GM21619 (cell line): ENCODE results near the gene ECM2.

Experiments
- ATAC-seq: cut with Tn5 transposase; IDR thresholded peaks from one replicate; pipeline ENCODE4 v1.9.1; 2021; ENCODE audit not compliant: unreplicated experiment

The ECM2 gene

DNA sequence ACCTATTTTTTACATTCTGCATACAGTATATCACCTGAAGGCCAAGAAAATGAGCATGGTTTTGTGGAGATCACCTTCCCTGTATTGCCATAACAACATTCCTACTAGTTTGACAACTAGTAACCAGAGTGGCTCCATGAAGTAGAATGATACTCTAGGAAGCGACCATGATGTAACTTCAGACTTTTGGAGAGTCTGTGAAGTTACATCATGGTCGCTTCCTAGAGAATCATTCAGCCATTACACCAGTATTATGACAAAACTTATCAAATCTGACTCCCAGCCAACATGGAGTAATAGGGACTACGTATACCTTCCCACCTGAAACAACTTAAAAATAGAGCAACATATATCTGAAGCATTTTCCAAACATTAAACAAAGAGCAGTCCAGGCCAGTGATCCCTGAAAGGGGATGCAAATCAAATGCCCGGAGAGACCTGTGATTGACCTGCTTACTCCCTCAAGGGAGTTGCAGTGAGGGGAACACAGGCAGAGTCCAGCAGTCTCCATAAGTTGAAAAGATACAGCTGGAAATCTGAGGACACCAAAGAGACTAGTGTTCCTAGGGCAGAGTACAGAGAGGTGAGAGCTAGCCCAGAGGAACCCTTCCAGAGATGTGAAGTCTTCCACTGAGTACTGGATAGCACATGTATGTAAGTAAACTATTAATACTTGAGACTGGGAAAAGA lies 7.8 kb downstream of the ECM2 start:
- ATAC-seq, result no peak

DNA sequence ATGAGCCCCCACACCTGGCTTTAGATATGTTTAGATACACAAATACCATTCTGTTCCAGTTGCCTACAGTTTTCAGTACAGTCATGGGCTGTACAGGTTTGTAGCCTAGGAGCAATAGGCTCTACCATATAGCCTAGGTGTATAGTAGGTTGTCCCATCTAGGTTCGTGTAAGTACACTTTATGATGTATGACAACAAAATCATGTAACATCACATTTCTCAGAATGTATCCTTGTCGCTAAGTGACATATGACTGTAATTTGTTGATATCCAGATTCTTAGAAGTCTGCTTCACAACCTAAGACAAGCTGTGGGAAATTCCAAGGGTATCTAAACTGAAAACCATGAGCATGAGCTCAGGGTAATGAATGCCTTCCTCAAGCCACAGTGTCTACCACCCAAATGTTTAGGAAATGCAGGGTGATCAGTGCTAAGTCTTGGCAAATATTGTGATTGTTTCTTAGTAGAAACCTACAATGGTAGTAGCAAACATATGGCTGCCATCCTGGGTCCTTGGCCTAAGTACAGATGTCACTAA lies 8.4 kb downstream of the ECM2 start:
- ATAC-seq, result no peak

DNA sequence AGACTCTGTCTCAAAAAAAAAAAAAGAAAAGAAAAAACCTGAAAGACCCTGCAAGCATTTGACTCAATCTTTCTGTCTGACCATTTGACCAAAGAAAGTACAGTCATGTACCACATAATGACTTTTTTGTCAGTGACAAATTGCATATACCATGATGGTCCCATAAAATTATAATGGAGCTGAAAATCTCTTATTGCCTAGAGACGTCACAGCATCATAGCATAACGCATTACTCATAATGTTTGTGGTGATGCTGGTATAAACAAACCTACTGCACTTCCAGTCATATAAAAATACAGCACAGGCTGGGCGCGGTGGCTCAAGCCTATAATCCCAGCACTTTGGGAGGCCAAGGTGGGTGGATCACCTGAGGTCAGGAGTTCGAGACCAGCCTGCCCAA lies 10.5 kb downstream of the ECM2 start:
- no peak for ATAC-seq

DNA sequence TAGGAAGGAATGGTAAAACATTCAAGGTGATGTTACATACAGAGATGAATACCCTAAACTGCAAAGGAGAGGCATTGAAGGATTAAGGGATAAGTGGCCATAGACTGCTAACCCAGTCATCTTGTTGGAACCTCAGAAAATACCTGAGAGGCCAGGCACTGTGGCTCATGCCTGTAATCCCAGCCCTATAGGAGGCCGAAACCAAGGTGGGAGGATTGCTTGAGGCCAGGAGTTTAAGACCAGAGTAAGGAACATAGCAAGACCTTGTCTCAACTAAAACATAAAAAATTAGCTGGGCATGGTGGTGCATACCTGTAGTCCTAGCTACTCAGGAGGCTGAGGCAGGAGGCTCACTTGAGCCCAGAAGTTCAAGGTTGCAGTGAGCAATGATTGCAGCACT lies 10.9 kb downstream of the ECM2 start:
- no peak for ATAC-seq

DNA sequence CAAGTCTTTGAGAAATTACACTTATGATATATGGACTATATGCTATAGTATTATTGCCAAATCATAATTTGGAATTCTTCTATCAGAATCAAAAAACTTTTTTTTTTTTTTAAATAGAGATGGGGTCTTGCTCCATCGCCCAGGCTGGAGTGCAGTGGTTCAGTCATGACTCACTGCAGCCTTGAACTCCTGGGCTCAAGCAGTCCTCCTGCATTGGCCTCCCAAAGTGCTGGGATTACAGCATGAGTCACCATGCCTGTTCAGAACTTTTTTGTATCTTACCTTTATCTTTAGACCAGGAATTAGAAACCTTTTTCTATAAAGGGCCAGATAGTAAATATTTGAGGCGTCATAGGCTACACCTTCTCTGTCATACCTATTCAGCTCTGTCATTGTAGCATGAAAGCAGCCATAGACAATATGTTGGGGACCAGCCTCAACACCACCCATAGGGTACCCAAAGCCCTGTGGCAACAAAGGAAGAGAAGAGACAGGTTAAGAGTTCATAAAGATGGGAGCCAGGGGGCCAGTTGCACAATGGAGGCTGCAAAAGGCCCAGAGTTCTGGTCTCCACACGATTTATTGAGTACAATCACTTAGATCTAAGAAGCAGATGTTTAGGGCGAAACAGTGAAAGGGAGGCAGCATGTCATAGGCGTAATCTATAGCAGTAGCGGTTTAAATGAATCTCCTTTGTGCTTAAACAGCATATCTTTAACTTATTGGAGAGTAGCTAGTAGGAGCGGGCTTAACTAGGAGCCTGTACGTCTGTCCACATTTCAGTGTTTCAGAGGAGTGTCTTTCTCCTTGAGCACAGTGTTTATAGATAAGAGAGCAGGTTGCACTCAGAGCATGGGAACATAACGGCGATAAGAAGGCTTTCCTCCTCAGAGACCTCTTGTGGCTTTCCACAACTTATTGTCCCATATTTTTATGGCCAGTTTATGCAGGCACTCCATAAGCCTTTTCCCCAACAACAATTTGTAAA lies 12.5 kb downstream of the ECM2 start:
- ATAC-seq, result no peak

DNA sequence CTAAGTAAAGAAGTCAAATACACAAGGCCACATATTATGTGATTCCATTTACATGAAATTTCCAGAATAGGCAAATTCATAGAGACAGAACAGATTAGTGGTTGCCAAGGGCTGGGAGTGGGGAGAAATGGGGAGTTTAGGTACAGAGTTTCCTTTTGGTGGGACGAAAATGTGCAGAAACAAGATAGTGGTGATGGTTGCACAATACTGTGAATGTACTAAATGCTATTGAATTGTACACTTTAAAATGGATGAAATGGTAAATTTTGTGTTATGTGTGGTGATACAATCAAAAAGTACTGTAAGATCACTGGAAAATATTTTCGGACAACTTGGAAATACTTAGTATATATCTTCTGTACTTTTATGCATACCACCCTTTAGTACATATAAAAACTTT lies 15.0 kb downstream of the ECM2 start:
- no peak for ATAC-seq

DNA sequence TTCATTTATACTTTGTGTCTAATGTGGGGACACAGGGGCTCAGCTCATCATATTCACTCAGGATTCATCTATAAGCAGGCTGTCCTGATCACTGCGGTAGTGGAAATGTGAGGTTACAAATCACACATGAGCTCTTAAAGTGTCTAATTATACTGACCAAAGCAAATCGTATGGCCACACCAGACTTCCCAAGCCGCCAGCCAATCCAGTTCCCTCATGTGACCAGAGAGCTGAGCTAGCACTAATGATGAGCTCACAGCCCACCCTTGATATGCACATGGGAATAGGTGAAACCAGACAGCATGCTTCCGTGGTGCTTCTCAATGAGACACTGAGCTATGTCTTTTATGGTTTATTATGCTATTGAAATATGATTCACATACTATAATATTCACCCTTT lies 17.6 kb downstream of the ECM2 start:
- no peak for ATAC-seq

DNA sequence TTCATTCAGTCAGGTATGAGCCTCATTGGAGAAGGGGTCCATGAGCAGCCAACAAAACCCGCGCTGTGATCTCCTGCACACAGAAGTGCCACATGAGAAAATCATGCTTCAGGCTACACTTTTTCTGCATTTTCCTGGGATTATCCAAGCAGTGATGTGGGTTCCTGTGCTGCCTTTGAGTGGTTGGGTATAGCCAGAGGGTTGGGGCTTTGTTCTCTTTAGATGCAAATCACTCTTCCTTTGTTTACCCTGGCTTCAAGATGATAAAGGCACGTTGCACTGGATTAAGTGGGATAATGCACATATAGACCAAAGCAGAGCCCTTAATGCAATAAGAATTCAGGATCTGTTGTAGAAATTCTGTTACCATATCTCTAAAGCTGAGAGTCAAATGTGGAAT lies 18.7 kb downstream of the ECM2 start:
- ATAC-seq, result no peak

DNA sequence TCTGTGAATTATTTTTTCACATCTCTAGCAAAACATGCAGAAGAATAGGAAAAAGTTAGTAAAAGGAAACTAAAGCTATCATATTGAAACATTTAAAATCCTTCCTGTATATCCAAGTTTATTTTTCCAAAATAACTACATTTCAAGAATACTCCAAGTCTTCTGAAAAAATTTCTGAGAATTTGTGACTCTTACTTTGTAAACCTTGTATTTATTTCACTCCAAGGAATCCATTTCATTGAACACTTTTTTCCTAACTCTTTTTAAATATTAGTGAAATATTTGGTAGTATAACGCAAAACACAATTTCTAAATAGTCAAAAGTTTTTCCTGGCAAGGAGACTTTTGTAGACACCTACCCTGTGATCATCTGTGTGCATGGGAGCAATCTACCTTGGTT lies 19.3 kb downstream of the ECM2 start:
- no peak for ATAC-seq

DNA sequence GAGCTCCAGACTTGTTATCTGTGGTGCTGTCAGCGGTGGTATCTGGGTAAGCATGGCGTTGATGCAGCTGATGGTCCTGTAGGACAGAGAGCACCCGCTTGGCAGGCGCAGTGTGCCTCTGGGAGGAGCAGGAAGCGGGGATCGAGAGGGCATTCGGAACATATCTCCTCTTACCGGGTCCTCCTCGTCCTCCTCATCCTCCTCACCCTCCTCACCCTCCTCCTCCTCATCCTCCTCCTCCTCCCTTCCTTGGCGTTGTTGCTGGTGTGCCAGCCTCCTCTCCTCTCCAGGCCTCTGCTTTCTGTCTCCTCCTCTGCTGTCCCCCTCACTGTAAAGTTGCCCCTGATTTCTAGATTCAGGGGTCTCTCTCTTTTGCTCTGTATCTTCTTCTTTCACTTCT lies 21.2 kb downstream of the ECM2 start:
- no peak for ATAC-seq

DNA sequence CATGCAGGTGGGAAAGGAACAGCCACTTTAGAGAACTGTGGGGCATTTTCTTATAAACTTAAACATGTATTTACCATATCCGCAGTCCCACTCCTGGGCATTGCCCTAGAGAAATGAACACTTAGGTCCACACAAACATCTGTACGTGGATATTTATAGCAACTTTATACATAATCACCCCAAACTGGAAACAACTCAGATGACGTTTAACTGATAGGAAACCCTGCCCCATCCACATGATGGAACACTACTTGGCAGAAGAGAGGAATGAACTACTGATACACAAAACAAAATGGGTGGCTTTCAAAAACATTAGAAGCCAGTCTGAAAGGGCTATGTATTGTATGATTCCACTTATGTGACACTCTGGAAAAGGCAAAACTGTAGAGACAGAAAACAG lies 22.4 kb downstream of the ECM2 start:
- ATAC-seq, result no peak

DNA sequence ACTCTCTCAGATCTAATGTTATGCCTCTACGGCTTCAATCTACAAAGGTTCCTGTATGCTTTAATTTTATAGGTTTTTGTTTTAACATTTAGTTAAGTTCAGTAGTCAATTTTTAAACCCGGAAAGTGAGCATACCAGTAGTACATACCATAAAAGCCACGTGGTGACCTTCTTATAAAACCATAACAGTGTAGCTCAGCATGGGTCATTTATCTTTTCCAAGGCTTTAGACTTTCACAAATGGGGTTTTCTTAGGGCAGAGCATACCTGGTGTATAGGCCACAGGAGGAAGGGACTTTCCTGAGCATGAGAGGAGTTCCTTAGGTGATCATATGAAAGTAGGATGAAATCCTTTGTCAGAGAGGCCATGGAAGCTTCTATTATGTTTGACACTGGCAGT lies 23.2 kb downstream of the ECM2 start:
- ATAC-seq, result no peak

DNA sequence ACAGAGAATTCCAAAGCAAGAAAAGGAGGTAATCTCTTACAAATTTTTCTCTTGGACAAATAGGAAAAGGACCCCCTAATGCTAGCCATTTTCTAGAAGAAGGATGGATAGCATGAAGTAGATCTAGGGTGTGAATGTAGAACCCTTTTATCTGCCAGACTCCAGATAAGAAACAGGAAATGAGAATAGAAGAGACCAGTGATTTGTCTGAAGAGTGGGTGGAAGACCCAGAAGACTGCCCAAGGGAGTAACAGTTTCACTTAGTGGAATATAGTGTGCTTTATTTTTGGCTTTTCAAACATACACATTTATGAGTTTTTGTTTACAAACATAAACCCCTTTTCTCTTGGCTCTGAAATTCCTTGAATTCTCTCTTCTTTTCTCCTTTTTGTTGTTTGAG lies 25.0 kb downstream of the ECM2 start:
- no peak for ATAC-seq

DNA sequence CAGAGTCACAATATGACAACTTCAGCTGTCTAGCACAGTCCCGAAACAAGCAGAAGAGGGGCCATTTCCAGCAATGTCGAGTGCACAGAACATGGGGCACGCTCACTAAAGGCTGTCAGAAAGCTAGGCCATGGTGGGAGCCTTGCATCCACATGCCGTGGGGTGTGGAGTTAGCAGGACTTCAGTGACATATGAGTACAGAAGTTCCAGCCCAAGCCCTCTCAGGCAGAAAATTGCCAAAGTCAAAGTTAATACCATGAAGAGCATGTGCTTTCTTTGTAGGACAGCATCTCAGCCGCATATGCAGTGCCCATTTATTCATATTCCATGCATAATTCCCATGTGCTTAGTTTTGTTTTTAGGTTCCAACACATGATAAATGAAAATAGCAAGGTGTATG lies 26.7 kb downstream of the ECM2 start:
- ATAC-seq, result no peak

DNA sequence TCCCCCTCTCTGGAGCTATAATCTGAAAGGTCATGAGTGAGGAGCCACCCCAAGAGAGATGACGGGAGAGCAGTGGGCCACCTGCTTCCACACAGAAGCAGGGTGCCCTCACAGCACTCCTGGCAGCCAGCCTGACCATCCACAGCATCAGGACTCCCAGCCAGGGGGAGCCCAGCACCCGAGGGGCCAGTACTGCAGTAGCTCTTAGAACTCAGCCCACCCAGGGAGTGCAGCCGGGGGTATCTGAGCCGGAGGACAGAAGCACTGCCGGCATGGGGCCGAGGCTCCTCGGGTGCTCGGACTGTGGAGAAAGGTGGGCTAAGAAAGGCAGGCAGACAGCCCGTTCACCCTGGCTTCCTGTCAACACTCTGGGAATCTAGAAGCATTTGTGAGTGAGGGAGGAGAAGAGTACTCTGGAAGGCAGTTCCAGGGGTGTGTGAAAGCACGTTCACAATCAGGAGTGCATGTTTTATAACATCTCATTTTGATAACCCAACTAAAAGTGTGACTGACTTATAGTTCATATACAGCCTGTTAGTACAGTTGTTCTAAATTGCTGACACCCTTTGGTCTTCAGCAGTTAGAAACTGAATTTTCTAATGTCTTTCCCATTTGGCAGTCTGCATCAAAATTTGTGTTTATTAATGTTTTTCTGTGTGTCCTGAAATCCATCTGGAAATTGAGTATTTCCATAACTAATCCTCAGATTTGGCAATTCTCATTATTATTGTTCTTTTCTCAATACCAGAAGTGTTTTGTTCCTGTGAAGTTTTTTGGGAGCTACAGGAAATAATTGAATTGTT lies 27.6 kb downstream of the ECM2 start:
- ATAC-seq, result no peak

DNA sequence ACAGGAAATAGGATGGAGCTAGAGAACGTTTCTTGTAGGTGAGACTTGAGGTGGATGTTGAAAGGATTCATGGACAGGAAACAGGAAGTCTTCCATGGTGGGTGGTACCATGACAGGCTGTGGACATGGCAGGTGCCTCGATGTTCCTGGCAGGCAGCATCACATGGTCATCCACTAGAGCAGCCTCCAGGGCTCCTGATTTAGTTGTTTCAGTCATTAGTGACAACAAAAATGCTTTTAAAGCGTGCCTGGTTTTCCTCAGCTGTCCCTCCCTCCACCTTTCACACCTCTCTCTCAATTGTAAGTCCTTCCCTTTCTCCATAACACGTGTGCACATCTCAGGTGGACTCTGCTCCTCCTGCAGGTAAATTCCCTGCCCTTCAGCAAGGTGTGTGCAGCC lies 28.3 kb downstream of the ECM2 start:
- ATAC-seq, result no peak

DNA sequence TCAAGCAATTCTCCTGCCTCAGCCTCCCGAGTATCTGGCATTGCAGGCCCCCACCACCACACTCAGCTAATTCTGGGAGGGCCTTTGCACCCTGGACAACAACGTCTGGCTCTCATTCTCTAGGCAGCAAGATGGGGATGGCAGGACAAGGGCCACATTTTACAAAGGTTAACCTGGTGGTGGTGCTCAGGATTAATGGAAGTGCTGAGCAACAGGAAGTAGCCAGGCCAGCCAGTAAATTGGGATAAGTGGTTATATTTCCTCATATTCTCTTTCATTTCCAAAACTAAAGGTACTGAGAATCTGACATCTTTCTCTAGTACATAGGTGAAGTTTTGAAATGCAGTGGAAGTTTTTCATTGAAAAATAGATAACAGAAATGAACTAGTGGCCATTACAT lies 28.8 kb downstream of the ECM2 start:
- no peak for ATAC-seq

DNA sequence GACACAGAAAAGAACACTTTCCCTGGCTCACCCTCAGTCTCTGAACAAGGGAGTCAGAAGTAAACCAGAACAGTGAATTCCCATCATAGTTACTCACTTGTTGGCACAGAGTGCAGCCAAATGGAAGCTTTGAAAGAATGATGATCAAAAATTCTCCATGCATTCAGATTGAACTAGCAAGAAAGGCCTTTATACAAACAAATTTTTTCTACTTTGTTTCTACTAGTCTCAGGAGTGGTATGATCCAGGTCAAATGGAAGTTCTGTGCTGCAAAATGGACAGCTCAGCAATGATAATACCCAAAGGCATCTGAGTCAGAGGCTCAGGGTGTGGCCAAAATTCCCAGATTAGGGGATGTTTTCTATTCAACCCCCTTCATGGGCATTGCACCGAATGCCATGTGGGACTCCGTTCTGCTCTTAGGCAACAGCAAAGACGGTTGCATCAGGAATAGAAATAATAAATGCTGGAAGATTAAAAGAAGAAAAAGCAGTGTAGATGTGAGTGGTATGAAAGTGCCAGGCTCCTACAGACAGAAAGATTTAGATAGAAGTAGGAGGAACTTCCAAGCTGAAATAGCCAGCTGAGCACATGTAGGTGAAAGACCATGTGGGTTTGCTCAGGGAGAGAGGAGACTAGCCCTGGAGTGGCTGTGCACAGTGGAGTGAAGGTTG lies 29.5 kb downstream of the ECM2 start:
- no peak for ATAC-seq

DNA sequence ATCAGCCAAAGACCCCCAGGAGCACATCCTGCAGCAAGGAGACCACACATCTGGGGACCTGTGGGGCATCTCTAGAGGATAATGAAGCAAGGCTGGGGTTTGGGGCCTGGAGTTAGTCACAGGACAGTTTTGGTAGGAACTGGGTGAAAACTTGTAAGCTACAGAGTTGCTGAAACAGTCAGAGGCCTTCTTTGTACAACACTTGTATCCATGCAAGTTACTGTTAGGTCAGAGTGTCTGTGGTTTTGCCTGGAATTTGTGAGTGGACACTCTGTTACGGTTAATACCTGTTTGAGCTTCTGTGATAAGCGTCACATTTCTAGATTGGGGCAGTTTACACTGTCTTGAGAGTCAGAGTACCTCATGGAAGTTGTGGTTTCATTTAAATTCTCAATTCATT lies 30.9 kb downstream of the ECM2 start:
- ATAC-seq, result no peak

DNA sequence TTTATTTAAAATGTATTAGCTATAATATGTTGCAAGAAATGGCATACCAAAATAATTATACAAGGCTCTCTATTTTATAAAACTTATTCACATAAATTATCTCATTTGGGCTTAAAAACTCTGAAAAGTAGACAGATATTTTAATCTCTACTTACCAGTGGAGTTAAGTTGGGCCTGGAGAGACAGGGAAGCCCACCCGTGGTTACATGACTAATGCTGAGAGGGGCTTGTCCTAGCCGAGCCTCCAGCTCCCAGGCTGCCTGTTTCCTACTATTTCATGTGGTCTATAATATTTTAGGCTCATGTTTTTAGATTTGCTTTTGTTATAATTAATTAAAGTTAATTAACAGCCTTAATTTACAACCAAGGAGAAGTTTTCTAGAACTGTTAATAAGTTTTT lies 32.6 kb downstream of the ECM2 start:
- no peak for ATAC-seq
